ENCODE results near the gene GZF1. TPM values are rescaled to one million over a fixed set of nuclear protein-coding genes. Genes with fewer than 3 reads are reported as not detected.

GZF1 gene
- total and polyA plus RNA-seq, 7 experiments from 2014 or later: 1.4 to 44.0 (median 14.9) TPM

DNA sequence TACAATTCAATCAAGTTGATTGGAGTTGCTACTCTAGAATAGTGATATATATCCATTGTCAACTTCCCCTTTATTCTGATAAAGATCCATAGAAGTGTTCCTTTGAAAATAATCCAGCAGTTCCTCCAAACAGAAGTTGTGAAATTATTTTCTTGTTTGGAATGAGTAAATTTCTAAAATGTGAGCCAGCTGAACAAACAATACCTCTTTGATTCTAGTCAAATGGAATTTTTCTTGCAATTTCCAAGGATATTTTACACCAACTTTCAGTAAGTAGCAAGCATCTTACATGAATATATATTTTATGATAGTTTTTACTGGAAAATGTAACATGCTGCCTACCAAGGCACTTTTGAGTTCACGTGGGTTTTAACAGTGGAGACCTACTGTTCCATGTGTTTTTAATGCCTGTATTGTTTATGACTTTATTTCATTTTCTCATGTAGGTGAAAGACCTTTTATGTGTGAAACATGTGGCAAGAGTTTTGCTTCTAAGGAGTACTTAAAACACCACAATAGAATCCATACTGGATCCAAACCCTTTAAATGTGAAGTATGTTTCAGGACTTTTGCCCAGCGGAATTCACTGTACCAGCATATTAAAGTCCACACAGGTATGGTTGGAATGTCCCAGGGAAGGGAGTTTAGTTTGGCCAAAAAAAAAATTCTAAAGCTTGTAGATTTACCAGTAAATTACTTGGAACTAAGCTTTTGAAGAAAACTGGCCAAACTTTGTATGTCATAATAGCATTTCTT, 6.5 kb downstream of the GZF1 start:
- Histone ChIP-seq H3K36me3 (ENCODE audit: control insufficient read depth in 2 of 3, insufficient read depth in 3 of 3, low read length in 3 of 3) (peaks cover 2 to 62% (median 2%) of the 10 kb centered on the region in 3 experiments), H3K4me3 (ENCODE audit: low read length) (no peak overlapping the region), H3K27me3 (ENCODE audit: control insufficient read depth in 2 of 2, insufficient read depth in 2 of 2, low read length in 2 of 2) (no peaks in the 10 kb centered on the region), H3K9me3 (ENCODE audit: control insufficient read depth in 2 of 3, low read length in 3 of 3) (no peaks in the 10 kb centered on the region), H3K27ac (ENCODE audit: low read depth, low read length) (peak overlapping the region; percentile 10), H3K4me1 (ENCODE audit: control insufficient read depth in 2 of 2, insufficient read depth in 2 of 2, low read length in 2 of 2) (peaks cover 7 to 13% of the 10 kb centered on the region in 2 donors)
- peak overlapping the region in 5 of 9 donors; percentile 24 to 89 (median 64) for H3K27ac Mint-ChIP-seq
- intact Hi-C loops (cut with micrococcal nuclease): no loop called here
- no peaks in the 10 kb centered on the region for H3K27me3 Mint-ChIP-seq
- peaks cover 20 to 45% (median 40%) of the 10 kb centered on the region in 7 donors for H3K4me1 Mint-ChIP-seq
- no peak for ATAC-seq
- H3K9me3 Mint-ChIP-seq: no peaks in the 10 kb centered on the region
- DNase-seq: no peak
- ChIA-PET POLR2A (interaction anchor here (0.9 kb wide), 1 partner anchor 10 kb away, joined by 5 read pairs; no protein-coding TSS in a partner anchor), CTCF (interaction anchor here (1.3 kb wide), 1 partner anchor 53 kb away, joined by 3 read pairs; no protein-coding TSS in a partner anchor)
- H3K36me3 Mint-ChIP-seq: peaks cover 15 to 33% (median 18%) of the 10 kb centered on the region in 5 donors
- H3K4me3 Mint-ChIP-seq: no peak overlapping the region

DNA sequence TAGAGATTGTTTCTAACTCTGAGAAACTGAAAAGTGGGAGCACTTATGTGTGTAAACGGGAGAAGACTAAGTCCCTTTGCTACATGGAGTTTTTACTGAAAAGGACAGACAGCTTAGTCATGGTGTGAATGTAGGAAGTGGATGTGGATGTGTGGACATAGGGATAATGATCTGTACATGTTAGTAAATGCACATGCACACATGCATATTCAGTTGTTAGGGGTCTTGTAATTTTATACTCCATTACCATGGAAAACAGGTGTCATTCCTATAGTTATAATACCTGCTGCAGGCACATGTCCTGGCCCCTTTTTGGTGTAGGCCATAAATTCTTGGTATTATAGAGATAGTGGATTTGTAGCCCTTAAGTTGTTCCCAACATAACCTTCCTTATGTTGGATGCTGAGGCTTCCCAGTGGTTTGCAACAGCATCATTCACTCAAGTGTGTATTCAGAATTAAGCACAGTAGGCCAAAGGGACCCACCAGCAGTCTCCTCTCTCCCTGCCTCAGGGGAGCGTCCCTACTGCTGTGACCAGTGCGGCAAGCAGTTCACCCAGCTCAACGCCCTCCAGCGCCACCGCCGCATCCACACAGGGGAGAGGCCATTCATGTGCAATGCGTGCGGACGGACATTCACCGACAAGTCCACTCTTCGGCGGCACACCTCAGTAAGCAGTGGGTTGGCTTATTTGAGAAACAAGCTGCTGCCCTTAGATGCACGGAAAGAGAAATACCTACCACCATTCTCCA, 7.3 kb downstream of the GZF1 start:
- intact Hi-C loops (cut with micrococcal nuclease): no loop called here
- Mint-ChIP-seq H3K27ac (peak overlapping the region in 1 of 9 donors; percentile 32), H3K36me3 (peaks cover 15 to 41% (median 18%) of the 10 kb centered on the region in 5 donors), H3K4me3 (no peak overlapping the region), H3K9me3 (no peaks in the 10 kb centered on the region), H3K27me3 (no peaks in the 10 kb centered on the region), H3K4me1 (peaks cover 20 to 37% (median 32%) of the 10 kb centered on the region in 7 donors)
- ATAC-seq: no peak
- CTCF ChIA-PET: interaction anchor here (1.3 kb wide), 1 partner anchor 53 kb away, joined by 3 read pairs; no protein-coding TSS in a partner anchor
- no peaks in the 10 kb centered on the region for H3K9me3 ChIP-seq (ENCODE audit: control insufficient read depth in 2 of 3, low read length in 3 of 3)
- H3K4me3 ChIP-seq (ENCODE audit: low read length): no peak overlapping the region
- POLR2A ChIA-PET: no interaction called here
- no peaks in the 10 kb centered on the region for H3K27me3 ChIP-seq (ENCODE audit: control insufficient read depth in 2 of 2, insufficient read depth in 2 of 2, low read length in 2 of 2)
- no peak overlapping the region for H3K27ac ChIP-seq (ENCODE audit: low read depth, low read length)
- H3K4me1 ChIP-seq (ENCODE audit: control insufficient read depth in 2 of 2, insufficient read depth in 2 of 2, low read length in 2 of 2): peaks cover 7 to 11% of the 10 kb centered on the region in 2 donors
- peaks cover 4 to 63% (median 6%) of the 10 kb centered on the region in 3 experiments for H3K36me3 ChIP-seq (ENCODE audit: control insufficient read depth in 2 of 3, insufficient read depth in 3 of 3, low read length in 3 of 3)
- no peak for DNase-seq

DNA sequence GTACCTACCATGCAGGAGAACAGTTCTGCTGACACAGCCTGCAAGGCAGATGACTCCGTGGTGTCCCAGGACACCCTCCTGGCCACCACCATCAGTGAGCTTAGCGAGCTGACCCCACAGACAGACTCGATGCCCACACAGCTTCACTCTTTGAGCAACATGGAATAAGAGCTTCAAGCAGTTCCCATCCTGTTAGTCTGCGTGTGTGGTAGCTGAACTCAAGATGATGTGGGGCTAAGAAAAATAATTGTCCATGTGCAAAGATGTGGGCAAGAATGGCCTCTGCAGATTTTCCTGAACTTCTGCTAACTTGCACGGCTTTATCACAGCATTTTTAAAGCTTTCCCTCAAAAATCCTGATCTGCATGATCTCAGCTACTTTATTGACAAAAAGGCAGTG, 8.3 kb downstream of the GZF1 start:
- Mint-ChIP-seq H3K4me3 (no peak overlapping the region), H3K27me3 (no peaks in the 10 kb centered on the region), H3K27ac (peak overlapping the region in 1 of 9 donors; percentile 36), H3K9me3 (no peaks in the 10 kb centered on the region), H3K4me1 (peaks cover 11 to 27% (median 22%) of the 10 kb centered on the region in 7 donors), H3K36me3 (peaks cover 7 to 35% (median 10%) of the 10 kb centered on the region in 5 donors)
- H3K27me3 ChIP-seq (ENCODE audit: control insufficient read depth in 2 of 2, insufficient read depth in 2 of 2, low read length in 2 of 2): no peaks in the 10 kb centered on the region
- peaks cover 7 to 11% of the 10 kb centered on the region in 2 donors for H3K4me1 ChIP-seq (ENCODE audit: control insufficient read depth in 2 of 2, insufficient read depth in 2 of 2, low read length in 2 of 2)
- H3K27ac ChIP-seq (ENCODE audit: low read depth, low read length): no peak overlapping the region
- no peak for ATAC-seq
- peaks cover 4 to 54% (median 6%) of the 10 kb centered on the region in 3 experiments for H3K36me3 ChIP-seq (ENCODE audit: control insufficient read depth in 2 of 3, insufficient read depth in 3 of 3, low read length in 3 of 3)
- no peak for DNase-seq
- POLR2A ChIA-PET: interaction anchor here (0.8 kb wide), 1 partner anchor 20 kb away, joined by 3 read pairs; the partner anchor contains the start of gene NXT1
- H3K9me3 ChIP-seq (ENCODE audit: control insufficient read depth in 2 of 3, low read length in 3 of 3): no peaks in the 10 kb centered on the region
- no peak overlapping the region for H3K4me3 ChIP-seq (ENCODE audit: low read length)
- intact Hi-C loops (cut with micrococcal nuclease): no loop called here
- CTCF ChIA-PET: no interaction called here

DNA sequence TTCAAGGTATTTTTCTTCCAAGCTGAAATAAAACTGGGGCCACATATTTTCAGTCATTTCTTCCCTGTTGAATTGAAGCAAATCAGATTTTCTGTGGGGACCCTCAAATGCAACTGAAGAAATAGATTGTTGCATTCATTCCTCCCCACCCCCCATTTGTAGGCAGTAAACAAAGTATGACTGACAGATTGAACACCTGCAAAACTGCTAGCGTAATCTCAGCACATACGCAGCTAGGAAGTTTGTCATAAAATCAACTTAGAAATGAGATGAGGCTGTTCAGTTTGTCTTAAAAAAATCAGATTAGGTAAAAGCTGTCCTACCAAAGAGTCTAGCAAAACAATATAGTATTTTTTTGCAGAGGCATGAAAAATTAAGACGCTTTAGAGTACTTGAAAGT, 8.9 kb downstream of the GZF1 start:
- Histone ChIP-seq H3K9me3 (ENCODE audit: control insufficient read depth in 2 of 3, low read length in 3 of 3) (no peaks in the 10 kb centered on the region), H3K36me3 (ENCODE audit: control insufficient read depth in 2 of 3, insufficient read depth in 3 of 3, low read length in 3 of 3) (peaks cover 4 to 53% (median 6%) of the 10 kb centered on the region in 3 experiments), H3K27ac (ENCODE audit: low read depth, low read length) (no peak overlapping the region), H3K27me3 (ENCODE audit: control insufficient read depth in 2 of 2, insufficient read depth in 2 of 2, low read length in 2 of 2) (no peaks in the 10 kb centered on the region), H3K4me1 (ENCODE audit: control insufficient read depth in 2 of 2, insufficient read depth in 2 of 2, low read length in 2 of 2) (peaks cover 5 to 11% of the 10 kb centered on the region in 2 donors), H3K4me3 (ENCODE audit: low read length) (no peak overlapping the region)
- Mint-ChIP-seq H3K27me3 (no peaks in the 10 kb centered on the region), H3K36me3 (peaks cover 10 to 39% (median 15%) of the 10 kb centered on the region in 5 donors), H3K27ac (peak overlapping the region in 1 of 9 donors; percentile 12), H3K4me1 (peaks cover 10 to 27% (median 20%) of the 10 kb centered on the region in 7 donors), H3K4me3 (no peak overlapping the region), H3K9me3 (no peaks in the 10 kb centered on the region)
- POLR2A ChIA-PET: interaction anchor here (0.8 kb wide), 1 partner anchor 21 kb away, joined by 3 read pairs; the partner anchor contains the start of gene NXT1
- DNase-seq (no peak), ATAC-seq (no peak)
- CTCF ChIA-PET: no interaction called here
- intact Hi-C loops (cut with micrococcal nuclease): no loop called here

DNA sequence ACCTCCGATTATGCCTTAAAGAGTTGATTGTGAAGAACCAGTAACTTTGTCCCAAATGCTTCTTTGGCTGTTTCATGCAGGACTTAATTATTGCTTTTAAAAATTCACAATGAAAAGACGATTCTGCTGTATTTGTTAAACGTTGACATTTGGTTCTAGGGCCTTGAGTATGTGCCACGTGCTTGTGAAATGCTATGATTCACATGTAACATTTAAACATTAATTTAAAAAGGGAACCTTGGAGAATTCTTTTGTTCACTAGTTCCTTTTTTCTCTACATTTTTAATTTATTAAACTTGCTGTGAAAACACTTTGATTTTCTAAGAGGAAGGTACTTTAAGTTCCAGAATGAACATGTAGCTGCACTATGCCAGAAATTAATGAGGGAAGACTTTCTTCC, 9.5 kb downstream of the GZF1 start:
- Mint-ChIP-seq H3K27ac (peak overlapping the region in 1 of 9 donors; percentile 19), H3K4me3 (no peak overlapping the region), H3K36me3 (peaks cover 10 to 42% (median 17%) of the 10 kb centered on the region in 5 donors), H3K27me3 (no peaks in the 10 kb centered on the region), H3K9me3 (no peaks in the 10 kb centered on the region), H3K4me1 (peaks cover 4 to 21% (median 14%) of the 10 kb centered on the region in 7 donors)
- peaks cover 4 to 57% (median 6%) of the 10 kb centered on the region in 3 experiments for H3K36me3 ChIP-seq (ENCODE audit: control insufficient read depth in 2 of 3, insufficient read depth in 3 of 3, low read length in 3 of 3)
- no peaks in the 10 kb centered on the region for H3K27me3 ChIP-seq (ENCODE audit: control insufficient read depth in 2 of 2, insufficient read depth in 2 of 2, low read length in 2 of 2)
- H3K9me3 ChIP-seq (ENCODE audit: control insufficient read depth in 2 of 3, low read length in 3 of 3): no peaks in the 10 kb centered on the region
- CTCF ChIA-PET: no interaction called here
- intact Hi-C loops (cut with micrococcal nuclease): no loop called here
- H3K27ac ChIP-seq (ENCODE audit: low read depth, low read length): no peak overlapping the region
- POLR2A ChIA-PET: no interaction called here
- H3K4me1 ChIP-seq (ENCODE audit: control insufficient read depth in 2 of 2, insufficient read depth in 2 of 2, low read length in 2 of 2): peaks cover 0 to 9% of the 10 kb centered on the region in 2 donors
- ATAC-seq: no peak
- no peak overlapping the region for H3K4me3 ChIP-seq (ENCODE audit: low read length)
- DNase-seq: no peak

DNA sequence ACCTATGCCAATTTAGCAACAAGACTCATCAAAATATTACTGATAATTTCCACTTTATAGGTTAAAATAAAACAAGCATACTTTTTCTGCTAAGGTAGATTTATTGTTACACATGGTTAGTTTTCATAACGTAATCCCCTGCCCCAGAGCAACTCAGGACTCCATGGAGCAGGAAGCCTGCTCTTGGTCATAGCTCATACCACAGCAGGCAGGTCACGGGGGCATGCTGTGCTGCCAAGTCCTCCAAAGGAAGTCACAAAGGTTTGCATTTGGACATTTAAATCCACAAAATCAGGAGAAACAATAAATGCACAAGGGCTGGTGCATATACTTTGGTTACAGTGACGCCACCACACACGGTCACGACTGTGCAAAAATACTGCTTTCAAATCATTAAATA, 12.5 kb downstream of the GZF1 start:
- intact Hi-C loops (cut with micrococcal nuclease): no loop called here
- Mint-ChIP-seq H3K36me3 (peaks cover 8 to 47% (median 25%) of the 10 kb centered on the region in 5 donors), H3K4me3 (no peak overlapping the region), H3K27ac (peak overlapping the region in 2 of 9 donors; percentile 8 to 18), H3K9me3 (no peaks in the 10 kb centered on the region), H3K27me3 (no peaks in the 10 kb centered on the region), H3K4me1 (peaks cover 0 to 11% (median 0%) of the 10 kb centered on the region in 7 donors)
- Histone ChIP-seq H3K9me3 (ENCODE audit: control insufficient read depth in 2 of 3, low read length in 3 of 3) (no peaks in the 10 kb centered on the region), H3K27me3 (ENCODE audit: control insufficient read depth in 2 of 2, insufficient read depth in 2 of 2, low read length in 2 of 2) (no peaks in the 10 kb centered on the region), H3K27ac (ENCODE audit: low read depth, low read length) (no peak overlapping the region), H3K36me3 (ENCODE audit: control insufficient read depth in 2 of 3, insufficient read depth in 3 of 3, low read length in 3 of 3) (peaks cover 4 to 58% (median 6%) of the 10 kb centered on the region in 3 experiments), H3K4me1 (ENCODE audit: control insufficient read depth in 2 of 2, insufficient read depth in 2 of 2, low read length in 2 of 2) (no peaks in the 10 kb centered on the region), H3K4me3 (ENCODE audit: low read length) (no peak overlapping the region)
- ATAC-seq: no peak
- ChIA-PET POLR2A (interaction anchor here (0.6 to 1.4 kb wide), 3 partner anchors 10 to 16 kb away, joined by 3 read pairs; no protein-coding TSS in a partner anchor), CTCF (no interaction called here)
- no peak for DNase-seq
